Midbrain (tissue), 1 donor: ENCODE results near the gene ADD3.
A peak's percentile ranks its signal among the peaks of the same experiment; 100 is the strongest.

Experiments
- DNase-seq: peaks from one replicate; lab custom pipeline; 2025; lab: John Stamatoyannopoulos, UW

Gene ADD3

DNA sequence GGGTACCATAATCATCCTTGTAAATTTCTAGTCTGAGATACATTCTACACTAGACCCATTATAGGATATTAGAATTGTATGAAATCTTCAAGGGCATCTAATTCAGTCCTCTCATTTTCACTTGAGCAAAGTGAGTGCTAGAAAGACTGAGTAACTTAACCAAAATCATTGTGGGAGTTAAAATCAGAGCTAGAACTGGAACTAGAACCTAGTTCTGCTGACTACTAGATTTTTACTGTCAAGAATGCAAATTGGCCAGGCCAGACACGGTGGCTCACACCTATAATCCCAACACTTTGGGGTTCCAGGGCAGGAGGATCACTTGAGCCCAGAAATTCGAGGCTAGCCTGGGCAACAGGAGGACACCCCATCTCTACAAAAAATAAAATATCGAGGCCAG, 53.9 kb downstream of the ADD3 start:
- no peak for DNase-seq

- DNase-seq, result no peak
Observed at GRCh38 chr10:110065269-110065668, 57.5 kb downstream of the ADD3 start.

GRCh38 chr10:110067960-110068770, 60.4 kb downstream of the ADD3 start:
- DNase-seq, result no peak

DNA sequence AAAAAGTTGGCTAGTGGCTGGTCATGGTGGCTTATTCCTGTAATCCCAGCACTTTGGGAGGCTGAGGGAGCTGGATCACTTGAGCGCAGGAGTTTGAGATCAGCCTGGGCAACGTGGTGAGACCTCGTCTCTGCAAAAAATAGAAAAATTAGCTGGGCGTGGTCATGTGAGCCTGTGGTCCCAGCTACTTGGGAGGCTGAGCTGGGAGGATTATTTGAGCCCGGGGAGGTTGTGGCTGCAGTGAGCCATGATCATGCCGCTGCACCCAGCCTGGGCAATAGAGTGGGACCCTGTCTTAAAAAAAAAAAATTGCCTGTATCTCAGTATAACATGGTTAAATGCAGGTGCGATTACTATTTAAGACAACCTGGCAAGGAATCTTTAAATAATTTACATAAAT, 61.0 kb downstream of the ADD3 start:
- DNase-seq, result no peak

GRCh38 chr10:110069502-110069982, 61.8 kb downstream of the ADD3 start:
- DNase-seq, result no peak

DNA sequence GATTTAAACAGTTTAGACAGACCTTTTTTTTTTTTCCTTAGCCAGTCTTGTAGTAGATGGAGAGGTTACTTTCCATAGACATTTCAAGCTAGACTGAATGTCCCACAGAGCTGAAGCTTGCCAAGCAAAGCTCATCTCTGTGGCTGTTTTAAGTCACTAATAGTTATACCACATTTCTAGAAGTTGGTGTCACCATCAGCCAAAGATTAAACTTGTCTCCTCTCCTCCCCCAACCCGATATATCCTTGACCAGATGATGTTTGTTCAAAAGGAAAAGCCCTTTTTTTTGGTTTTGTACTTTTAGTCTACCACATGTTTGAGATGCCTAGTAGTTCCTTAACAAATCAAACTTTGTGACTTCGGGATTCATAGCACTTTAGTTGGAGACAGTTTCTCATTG, 66.1 kb downstream of the ADD3 start:
- DNase-seq, result no peak

DNA sequence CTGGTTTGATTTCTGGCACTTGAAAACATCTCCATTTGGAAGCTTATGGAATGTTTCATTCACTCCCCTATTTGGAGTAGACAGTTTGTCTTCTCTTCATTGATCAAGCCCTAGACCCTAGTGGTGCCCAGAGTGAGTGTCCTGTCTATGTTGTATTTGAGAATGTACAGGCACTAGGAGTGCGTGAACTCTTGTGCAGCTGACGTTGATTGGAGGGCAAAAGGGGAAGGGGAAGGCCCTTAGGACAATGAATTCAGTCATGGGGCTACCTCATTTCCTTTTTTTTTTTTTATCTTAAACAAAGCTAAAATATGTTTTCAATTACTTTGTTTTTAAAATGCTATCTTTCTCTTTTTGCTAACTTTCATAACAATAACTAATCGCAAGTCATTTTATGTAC, 66.5 kb downstream of the ADD3 start:
- no peak for DNase-seq

- DNase-seq, result no peak
Observed at GRCh38 chr10:110074758-110075671, 67.2 kb downstream of the ADD3 start.

DNA sequence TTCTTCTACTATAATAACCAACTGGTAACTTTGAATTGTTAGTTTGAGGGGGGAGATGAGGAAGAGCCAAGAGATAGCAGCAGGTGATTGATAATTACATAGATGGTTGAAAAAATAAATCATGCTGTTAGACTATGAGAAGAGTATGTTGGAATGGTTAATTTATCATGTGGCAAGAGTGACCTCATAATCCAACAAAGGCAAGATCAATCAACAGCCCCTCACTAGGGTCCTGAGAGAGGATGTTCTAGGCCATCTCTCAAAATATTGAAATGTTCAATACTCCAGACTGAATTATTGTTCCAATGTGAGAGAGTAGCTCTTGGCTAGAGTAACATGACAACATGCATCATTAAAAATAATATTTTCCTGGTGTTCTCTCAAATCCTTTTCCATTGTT, 67.9 kb downstream of the ADD3 start:
- DNase-seq, result no peak

DNA sequence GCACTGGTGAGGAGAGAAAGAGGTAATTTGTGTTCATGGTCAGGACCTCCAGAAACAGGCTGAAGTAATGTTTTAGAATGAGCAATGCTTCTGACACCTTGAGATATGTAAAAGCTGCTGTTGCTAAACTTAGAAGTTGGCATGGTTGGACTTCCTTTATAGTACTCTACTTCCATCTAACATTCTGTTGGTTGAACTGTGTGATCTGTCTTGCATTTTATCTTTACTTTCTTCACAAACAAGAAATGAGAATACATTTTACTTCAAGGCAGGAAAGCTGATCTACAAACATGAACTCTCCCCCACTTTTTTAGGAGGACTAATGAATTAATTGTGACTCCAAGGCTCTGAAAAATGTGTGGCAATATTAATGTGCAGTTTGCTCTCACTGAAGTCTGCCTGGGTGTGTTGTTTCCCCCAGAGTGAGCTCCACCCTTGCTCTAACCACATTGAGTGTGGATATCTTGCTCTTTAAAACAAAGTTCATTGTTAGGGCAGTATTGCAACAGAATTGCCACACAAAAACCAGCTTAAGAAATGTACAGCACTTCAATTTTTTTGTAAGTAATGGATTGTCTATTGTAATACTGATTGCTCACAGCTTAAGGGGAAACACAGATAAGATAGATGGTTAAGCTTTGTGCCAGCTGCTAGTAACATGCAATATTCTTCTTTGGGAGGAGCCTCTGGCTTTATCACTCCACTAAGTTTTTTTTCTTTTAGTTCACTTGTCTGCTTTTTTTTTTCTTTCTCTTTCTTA, 69.0 kb downstream of the ADD3 start:
- peak; percentile 41 for DNase-seq

DNA sequence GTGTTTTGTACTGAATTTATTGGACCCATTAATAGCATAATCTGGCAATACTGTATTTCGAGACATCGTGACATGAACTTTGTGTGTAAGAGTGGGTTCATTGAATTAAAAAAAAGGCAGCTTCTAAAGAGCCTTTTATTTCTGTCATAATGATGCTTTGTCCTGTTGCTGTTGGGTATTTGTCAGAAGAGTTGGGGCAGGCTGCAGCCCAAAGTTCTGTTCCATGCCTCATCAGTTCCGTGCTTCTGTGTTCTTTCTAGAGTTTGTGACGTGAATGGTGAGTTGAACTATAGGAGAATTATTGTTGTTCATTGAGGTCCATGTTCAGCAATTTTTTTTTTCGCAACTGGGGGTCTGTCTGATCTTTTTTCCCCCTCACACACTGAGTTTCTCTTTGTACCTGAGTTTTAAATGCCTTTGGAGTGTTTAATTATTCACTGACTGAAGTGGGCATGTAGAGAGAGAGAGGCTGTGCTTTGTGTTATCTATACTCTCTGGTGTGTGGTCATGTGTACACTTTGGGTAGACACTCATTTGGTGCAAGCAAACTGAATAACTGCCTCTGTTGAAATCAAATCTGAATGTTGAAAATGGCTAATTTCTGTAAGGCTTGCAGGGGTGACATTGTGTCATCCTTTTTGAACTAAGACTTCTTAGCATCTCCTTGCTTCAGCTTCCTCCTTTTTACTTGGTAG, 69.8 kb downstream of the ADD3 start:
- DNase-seq, result peak; percentile 82

DNA sequence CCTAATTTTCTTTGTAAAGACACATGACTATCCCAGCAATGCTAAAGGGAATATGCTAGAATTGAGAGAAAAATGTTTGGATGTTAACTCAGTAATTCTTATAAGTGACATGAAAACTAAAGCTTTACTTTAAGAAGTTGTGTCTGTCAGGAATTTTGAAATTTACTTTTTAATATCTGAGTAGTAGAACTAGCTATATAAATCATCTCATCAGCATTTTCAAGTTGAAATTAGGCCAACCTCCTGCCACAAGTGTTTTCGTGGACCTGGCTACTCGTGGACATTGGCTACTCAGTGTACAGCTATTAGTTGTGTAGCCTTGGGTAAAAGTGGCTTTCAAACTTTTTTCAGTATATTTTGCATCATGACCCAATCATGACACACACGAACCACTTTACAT, 70.5 kb downstream of the ADD3 start:
- no peak for DNase-seq

- peak; percentile 63 for DNase-seq
Observed at GRCh38 chr10:110081911-110082310, 74.1 kb downstream of the ADD3 start.

DNA sequence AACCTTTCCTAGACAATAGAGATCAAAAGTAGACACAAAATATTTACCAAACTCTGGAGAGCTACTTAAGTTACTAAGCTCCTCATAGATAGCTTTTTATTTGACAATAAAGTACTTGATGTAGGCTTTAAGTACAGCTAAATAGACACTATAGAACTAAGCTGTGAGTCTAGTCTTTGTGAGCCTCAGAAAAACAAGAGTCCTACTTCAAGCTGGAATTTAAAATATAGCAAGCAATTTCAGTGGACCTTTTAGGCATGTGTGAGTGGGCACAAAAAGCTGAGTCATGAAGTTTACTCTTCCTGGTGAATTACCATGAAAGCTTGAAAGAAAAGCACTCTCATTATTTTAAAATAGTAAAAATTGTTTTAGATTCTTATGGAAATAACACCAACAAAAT, 76.1 kb downstream of the ADD3 start:
- peak; percentile 41 for DNase-seq

DNA sequence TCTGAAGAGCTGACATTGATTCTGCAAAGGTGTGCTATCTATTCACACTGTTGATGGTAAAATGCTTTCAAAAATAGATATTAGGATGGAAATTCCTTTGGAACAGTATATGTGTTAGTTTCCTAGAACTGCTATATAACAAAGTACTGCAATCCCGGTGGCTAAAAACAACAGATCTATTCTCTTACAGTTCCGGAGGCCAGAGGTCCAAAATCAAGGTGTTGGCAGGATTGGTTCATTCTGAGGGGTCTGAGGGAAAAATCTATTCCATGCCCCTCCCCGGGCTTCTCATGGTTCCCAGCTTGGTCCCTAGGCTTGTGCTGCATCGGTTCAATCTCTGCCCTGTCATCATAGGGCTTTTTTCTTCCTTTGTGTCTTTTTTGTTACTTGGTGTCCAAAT, 79.9 kb downstream of the ADD3 start:
- DNase-seq, result no peak

- no peak for DNase-seq
Observed at GRCh38 chr10:110088367-110089104, 80.8 kb downstream of the ADD3 start.

GRCh38 chr10:110091830-110092229, 84.0 kb downstream of the ADD3 start:
- DNase-seq, result no peak

DNA sequence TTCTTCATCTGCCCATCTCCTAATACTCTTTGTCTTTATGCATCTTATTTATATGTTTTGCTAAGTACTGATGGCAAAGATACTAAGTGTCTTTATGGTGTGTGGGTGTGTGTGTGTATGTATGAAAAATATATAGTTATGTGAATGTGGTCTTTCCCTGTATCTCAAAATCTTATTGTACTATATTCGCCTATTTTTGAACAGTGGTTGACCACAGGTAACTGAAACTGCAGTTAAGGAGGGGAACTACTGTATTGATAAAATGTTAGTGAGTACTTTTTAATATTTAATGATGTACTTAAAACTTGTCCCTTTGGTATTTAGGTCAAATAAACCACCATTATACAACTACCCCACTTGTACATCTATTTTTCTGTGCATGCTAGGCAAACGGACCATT, 85.9 kb downstream of the ADD3 start:
- DNase-seq, result no peak

- DNase-seq, result no peak
Observed at GRCh38 chr10:110094786-110095185, 87.0 kb downstream of the ADD3 start.

DNA sequence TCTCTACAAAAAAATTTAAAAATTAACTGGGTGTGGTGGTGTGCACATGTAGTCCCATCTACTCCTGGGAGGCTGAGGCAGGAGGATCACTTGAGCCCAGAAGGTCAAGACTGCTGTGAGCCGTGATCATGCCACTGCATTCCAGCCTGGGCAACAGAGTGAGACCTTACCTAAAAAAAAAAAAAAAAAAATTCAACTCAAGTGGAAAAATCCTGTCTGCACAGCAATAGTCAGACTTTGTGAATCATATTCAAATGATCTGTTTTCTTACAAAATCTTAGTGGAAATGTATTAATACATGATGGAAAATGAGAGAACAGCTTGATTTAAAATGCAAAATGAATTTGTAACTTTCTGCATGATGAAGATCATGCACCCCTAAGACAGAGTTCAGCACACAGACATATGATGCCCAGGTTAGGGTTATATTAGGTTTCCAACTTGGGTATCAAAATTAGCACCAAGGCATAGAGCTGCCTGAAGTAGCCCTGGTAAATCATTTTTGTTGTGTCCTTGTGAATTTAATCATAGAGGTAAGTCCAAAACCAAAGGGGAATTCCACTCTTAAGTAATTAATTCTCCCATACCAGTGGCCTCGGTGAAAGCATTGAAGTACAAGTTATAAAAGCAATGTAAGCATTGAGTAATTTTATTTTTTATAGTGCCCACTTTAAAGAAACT, 93.8 kb downstream of the ADD3 start:
- no peak for DNase-seq
